Suprapubic skin (tissue), 4 donors: ENCODE data around the gene GRK5.

Source experiments
- CTCF ChIP-seq, 2 donors: fragments of 200-600 bp in 1 of 2; fragments of 450-650 bp in 1 of 2; sonication (generic) in 1 of 2; IDR thresholded peaks; one replicate each; pipeline ENCODE4 v1.5.1; 2016 to 2019; ENCODE audit warnings: antibody characterized with exemption in 2 of 2, mild to moderate bottlenecking in 1 of 2, moderate library complexity in 1 of 2
- POLR2A ChIP-seq, 2 donors: fragments of 450-650 bp; IDR thresholded peaks; one replicate each; pipeline ENCODE4 v1.6.1; 2017; ENCODE audit warnings: antibody characterized with exemption in 2 of 2, mild to moderate bottlenecking in 2 of 2, moderate library complexity in 2 of 2
- POLR2AphosphoS5 ChIP-seq, 3 donors: sonication (generic); formaldehyde crosslinking; IDR thresholded peaks; one replicate each; pipeline ENCODE4 v1.6.1; 2017; ENCODE audit warnings: antibody characterized with exemption in 3 of 3

GRCh38 chr10:119320981-119321380 lies 113.6 kb downstream of the GRK5 start:
- TF ChIP-seq CTCF (IDR thresholded peaks at IDR 0.05), result no peak
- TF ChIP-seq POLR2A (IDR thresholded peaks at IDR 0.05), result no peak
- TF ChIP-seq POLR2AphosphoS5 (IDR thresholded peaks at IDR 0.05), result no peak
